G401 (cell line): ENCODE measurements around the gene ZNF142. TPM values are rescaled to one million over a fixed set of nuclear protein-coding genes. Genes with fewer than 3 reads are reported as not detected.
"Not testable (repeated sequence)": the region's sequence is repeated elsewhere in the genome, so short reads cannot be mapped to it uniquely, and the experiment has no call there.

ENCODE experiments used
- DNase-seq: peaks from one replicate; pipeline ENCODE4 v3.0.0-alpha.2; 2015; ENCODE audit warnings: low spot score
- in situ Hi-C: cut with HindIII; loops from 2 replicates; pipeline ENCODE4 v1.10.0; 2016; ENCODE audit warnings: low sequenced_read_pairs, mixed read lengths
- total RNA-seq: library from RNA; depleted of rRNA; stranded (reverse); fragments of >200 nt; shearing (Covaris generic); gene quantifications from 2 replicates; pipeline ENCODE4 v1.2.3, GENCODE V29; 2014; rRNA removed

ZNF142 gene, protein sequence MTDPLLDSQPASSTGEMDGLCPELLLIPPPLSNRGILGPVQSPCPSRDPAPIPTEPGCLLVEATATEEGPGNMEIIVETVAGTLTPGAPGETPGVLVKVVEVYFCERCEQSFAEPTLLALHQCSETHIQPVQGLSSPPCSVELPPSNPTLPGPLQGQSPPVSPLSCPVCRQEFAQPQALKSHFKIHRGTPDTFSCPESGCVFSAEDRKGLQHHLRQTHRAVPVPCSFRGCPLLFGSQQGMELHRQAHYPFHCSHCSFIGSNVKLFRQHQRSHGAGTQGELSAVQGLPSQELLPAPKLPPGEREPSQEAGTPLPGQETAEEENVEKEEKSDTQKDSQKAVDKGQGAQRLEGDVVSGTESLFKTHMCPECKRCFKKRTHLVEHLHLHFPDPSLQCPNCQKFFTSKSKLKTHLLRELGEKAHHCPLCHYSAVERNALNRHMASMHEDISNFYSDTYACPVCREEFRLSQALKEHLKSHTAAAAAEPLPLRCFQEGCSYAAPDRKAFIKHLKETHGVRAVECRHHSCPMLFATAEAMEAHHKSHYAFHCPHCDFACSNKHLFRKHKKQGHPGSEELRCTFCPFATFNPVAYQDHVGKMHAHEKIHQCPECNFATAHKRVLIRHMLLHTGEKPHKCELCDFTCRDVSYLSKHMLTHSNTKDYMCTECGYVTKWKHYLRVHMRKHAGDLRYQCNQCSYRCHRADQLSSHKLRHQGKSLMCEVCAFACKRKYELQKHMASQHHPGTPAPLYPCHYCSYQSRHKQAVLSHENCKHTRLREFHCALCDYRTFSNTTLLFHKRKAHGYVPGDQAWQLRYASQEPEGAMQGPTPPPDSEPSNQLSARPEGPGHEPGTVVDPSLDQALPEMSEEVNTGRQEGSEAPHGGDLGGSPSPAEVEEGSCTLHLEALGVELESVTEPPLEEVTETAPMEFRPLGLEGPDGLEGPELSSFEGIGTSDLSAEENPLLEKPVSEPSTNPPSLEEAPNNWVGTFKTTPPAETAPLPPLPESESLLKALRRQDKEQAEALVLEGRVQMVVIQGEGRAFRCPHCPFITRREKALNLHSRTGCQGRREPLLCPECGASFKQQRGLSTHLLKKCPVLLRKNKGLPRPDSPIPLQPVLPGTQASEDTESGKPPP (N-terminal part only)
- 4.4 and 6.2 TPM in 2 replicates for total RNA-seq

- DNase-seq = peak; percentile 97
- in situ Hi-C loops = loop anchor here (5.0 kb wide), 1 partner anchor 43 kb away; no protein-coding TSS in a partner anchor
These were observed at the start of gene ZNF142, which contains the start of gene BCS1L for GRCh38 chr2:218659258-218659987. Gene ZNF142 (minus strand): TSS chr2:218659623. CDS start chr2:218656429, 3,194 bp downstream. Gene BCS1L (plus strand): TSS chr2:218659683. CDS start chr2:218660988, 1,305 bp downstream.

DNA sequence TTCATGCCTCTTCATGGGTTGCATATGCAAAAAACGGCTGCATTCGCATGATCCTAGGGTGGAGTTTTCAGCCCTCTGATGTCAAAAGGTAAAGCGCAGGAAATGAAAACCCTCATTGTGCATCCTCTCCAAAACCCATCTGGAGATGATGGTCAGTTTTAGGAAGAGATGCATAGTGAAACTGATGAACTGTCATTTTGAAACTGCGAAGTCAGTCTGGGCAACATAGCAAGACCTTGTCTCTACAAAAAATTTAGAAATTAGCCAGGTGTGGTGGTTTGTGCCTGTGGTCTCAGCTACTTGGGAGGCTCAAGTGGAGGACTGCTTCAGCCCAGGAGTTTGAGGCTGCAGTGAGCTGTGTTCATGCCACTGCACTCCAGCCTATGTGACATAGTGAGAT, 48.7 kb upstream of the ZNF142 start:
- no peak for DNase-seq
- in situ Hi-C loops = no loop called here

GRCh38 chr2:218703341-218703740, 43.9 kb upstream of the ZNF142 start:
- in situ Hi-C loops = loop anchor here (5.0 kb wide), 1 partner anchor 46 kb away; the partner anchor contains the start of genes BCS1L and ZNF142
- DNase-seq = no peak

- peak; percentile 14 for DNase-seq
- in situ Hi-C loops = loop anchor here (5.0 kb wide), 1 partner anchor 45 kb away; the partner anchor contains the start of genes BCS1L and ZNF142
These were observed 42.4 kb upstream of the ZNF142 start for GRCh38 chr2:218701806-218702205.

DNA sequence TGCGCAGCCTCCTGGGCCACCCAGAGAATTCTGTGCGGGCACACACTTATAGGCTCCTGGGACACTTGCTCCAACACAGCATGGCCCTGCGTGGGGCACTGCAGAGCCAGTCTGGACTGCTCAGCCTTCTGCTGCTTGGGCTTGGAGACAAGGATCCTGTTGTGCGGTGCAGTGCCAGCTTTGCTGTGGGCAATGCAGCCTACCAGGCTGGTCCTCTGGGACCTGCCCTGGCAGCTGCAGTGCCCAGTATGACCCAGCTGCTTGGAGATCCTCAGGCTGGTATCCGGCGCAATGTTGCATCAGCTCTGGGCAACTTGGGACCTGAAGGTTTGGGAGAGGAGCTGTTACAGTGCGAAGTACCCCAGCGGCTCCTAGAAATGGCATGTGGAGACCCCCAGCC, 39.5 kb upstream of the ZNF142 start:
- in situ Hi-C loops = no loop called here
- no peak for DNase-seq

GRCh38 chr2:218694405-218695145, 35.2 kb upstream of the ZNF142 start:
- no peak for DNase-seq
- in situ Hi-C loops = no loop called here

DNA sequence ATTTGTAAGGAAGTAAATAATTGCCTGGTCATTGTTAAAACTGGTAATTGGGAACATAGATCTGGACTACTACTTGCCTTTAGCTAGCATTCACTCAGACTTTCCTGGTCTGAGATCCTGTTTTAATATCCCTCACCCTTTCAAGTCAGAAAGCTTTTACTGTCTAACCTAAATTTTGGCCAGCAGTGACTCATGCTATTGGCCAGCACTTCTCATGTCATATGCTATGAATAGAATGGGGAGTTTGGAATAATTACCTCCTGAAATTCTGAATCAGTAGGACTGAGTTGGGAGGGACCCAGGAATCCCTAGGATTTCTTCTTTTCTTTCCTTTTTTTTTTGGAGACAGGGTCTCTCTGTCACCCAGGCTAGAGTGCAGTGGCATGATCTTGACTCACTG, 31.8 kb upstream of the ZNF142 start:
- in situ Hi-C loops = no loop called here
- no peak for DNase-seq

- peak; percentile 62 for DNase-seq
- in situ Hi-C loops = not testable (repeated sequence)
These were observed 28.1 kb upstream of the ZNF142 start for GRCh38 chr2:218687400-218688060.

- in situ Hi-C loops = no loop called here
These were observed 20.6 kb upstream of the ZNF142 start for GRCh38 chr2:218680061-218680460.

GRCh38 chr2:218679119-218679518, 19.7 kb upstream of the ZNF142 start:
- in situ Hi-C loops = no loop called here
- DNase-seq = no peak

More at GRCh38 chr2:218680061-218680460, 20.6 kb upstream of the ZNF142 start:
- no peak for DNase-seq

GRCh38 chr2:218671654-218672566, 12.5 kb upstream of the ZNF142 start, which contains the start of the genes RNF25 and STK36:
Gene RNF25 (minus strand): TSS chr2:218672002. CDS start chr2:218671970, 32 bp downstream.
Gene STK36 (plus strand): TSS chr2:218672086. CDS start chr2:218672830, 744 bp downstream.
- DNase-seq = peak; percentile 96
- in situ Hi-C loops = no loop called here

DNA sequence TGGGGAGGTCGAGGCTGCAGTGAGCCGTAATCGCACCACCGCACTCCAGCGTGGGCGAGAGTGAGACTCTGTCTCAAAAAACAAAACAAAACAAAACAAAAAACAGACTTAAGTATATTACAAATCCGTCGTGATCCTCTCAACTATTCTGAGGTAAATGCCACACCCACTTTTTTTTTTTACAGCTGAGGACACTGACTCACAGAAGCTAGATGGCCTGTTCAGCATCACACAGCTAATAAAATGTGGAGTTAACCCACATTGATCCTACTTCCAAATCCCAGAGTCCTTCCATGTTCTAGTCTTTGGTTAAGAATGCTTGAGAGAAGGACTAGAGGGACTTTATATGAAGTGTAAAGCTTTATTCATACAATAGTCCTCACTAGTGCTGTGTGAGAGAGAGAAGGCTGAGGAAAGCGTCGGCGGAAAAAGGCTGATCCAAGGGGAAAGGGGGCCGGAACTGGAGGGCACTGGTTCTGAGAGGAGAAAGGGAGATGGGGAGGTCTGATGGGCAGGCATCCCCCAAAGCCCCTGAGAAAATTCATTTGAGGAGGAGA, 11.8 kb upstream of the ZNF142 start:
- in situ Hi-C loops = no loop called here
- DNase-seq = no peak

- DNase-seq = no peak
- in situ Hi-C loops = no loop called here
These were observed 5.2 kb upstream of the ZNF142 start for GRCh38 chr2:218664653-218665052.

- in situ Hi-C loops = no loop called here
- DNase-seq = no peak
These were observed 4.5 kb upstream of the ZNF142 start for GRCh38 chr2:218663901-218664300.

DNA sequence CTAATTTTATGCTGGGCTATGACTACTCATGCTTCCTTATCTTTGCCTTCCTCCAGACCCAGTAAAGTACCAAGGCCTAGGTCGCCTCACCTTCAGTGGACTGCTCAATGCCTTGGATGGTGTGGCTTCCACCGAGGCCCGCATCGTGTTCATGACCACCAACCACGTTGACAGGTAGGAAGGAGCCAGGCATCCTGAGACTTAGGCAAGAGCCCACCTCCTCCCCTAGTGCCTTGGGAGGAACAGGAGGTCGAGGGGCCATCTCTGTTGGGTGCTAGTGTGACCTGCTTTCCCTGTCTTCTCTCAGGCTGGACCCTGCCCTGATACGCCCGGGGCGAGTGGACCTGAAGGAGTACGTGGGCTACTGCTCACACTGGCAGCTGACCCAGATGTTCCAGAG, 3.4 kb upstream of the ZNF142 start:
- in situ Hi-C loops = no loop called here

DNA sequence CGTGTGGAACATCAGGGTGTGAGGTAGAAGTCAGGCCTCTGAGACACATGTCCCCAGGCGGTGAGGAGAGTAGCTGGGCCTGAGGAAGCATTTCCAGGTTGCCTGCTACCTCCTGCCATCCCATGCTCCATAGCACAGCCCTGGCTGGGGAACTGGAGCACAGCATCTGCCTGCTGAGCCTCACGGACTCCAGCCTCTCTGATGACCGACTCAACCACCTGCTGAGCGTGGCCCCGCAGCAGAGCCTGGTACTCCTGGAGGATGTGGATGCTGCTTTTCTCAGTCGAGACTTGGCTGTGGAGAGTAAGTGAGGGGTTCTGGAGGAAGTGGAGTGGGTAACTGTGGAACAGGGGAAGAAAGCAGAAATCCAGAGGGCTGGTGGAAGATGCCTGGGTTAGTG, 3.0 kb upstream of the ZNF142 start:
- DNase-seq = no peak
- in situ Hi-C loops = no loop called here

More for the DNA sequence above, 3.4 kb upstream of the ZNF142 start:
- DNase-seq = no peak
